Astrocyte of the spinal cord (primary cell): ENCODE data around the gene CASK.
"Not testable (repeated sequence)": the region's sequence is repeated elsewhere in the genome, so short reads cannot be mapped to it uniquely, and the experiment has no call there.

Experiments
- DNase-seq: peaks from one replicate; pipeline ENCODE4 v3.0.0; 2011; ENCODE audit warnings: low read depth, low spot score
- H3K4me3 ChIP-seq: 2 replicates; pipeline ENCODE4 v1.5.1; 2011; ENCODE audit warnings: low read depth, mild to moderate bottlenecking, low read length, moderate library complexity
- in situ Hi-C: cut with HindIII; loops from 2 replicates; pipeline ENCODE4 v1.10.0; 2017; ENCODE audit warnings: low sequenced_read_pairs
- TF ChIP-seq, protein P1 (sequence below): IDR thresholded peaks from 2 replicates; pipeline ENCODE4 v1.5.1; 2012; ENCODE audit warnings: low read depth, mild to moderate bottlenecking, low read length, inconsistent platforms

CASK gene

DNA sequence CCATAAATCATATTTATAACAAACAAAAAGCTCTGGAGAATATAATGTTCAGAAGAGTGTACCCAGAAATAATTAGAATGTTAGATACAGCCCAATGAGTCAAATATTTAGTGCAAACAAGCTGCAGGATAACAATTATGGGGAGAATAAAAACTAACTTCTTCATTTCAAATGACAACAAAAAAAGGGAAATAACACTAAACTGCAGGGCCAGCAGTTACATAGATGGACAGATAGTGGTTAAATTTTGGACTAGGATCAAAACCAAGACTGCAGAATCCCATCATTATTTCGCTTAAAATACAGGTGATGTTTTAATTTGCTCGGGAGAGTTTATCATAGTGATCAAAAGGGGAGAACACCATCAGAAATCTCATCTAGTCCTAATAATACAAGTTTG, 235.2 kb downstream of the CASK start:
- TF ChIP-seq, protein P1, sequence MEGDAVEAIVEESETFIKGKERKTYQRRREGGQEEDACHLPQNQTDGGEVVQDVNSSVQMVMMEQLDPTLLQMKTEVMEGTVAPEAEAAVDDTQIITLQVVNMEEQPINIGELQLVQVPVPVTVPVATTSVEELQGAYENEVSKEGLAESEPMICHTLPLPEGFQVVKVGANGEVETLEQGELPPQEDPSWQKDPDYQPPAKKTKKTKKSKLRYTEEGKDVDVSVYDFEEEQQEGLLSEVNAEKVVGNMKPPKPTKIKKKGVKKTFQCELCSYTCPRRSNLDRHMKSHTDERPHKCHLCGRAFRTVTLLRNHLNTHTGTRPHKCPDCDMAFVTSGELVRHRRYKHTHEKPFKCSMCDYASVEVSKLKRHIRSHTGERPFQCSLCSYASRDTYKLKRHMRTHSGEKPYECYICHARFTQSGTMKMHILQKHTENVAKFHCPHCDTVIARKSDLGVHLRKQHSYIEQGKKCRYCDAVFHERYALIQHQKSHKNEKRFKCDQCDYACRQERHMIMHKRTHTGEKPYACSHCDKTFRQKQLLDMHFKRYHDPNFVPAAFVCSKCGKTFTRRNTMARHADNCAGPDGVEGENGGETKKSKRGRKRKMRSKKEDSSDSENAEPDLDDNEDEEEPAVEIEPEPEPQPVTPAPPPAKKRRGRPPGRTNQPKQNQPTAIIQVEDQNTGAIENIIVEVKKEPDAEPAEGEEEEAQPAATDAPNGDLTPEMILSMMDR: no peak
- DNase-seq: no peak
- in situ Hi-C loops: no loop called here
- no peak overlapping the region for H3K4me3 ChIP-seq

DNA sequence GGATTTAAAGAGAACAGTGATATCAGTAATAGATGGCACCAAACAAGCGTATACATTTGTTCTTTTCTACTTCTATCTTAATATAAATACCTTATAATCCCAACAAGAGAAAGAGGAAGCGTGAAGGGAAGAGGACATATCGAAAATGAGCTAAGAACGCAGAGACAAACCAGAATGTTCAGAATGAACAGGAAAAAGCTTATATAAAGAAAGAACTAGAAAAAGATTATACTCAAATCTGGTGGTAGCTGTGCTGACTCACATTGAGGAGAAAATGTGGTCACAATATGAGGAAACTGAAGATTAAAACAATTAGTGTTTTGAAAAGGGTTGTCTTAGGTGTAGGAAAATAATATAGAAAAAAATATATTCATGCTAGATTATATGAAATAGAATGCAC, 236.6 kb downstream of the CASK start:
- no peak for DNase-seq
- no peak overlapping the region for H3K4me3 ChIP-seq
- TF ChIP-seq, protein P1: no peak
- in situ Hi-C loops: no loop called here

DNA sequence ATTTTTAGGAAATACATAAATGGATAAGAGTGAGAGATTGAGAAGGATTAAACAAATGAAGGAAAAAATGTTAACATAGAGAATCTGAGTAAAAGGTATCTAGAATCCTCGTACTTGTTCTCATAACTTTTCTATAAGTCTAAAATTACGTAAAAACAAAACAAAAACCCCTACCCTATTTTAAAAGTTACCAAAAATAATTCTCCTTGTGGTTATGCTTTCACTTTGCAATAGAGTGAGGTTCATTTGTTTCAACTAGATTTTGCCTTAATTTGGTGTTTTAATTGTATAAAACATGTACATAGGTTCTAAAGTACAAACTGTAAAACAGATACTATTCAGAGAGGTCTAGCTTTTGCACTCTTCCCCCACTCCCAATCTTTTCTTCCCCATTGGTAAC, 238.4 kb downstream of the CASK start:
- TF ChIP-seq, protein P1: no peak
- no peak for DNase-seq
- no peak overlapping the region for H3K4me3 ChIP-seq
- in situ Hi-C loops: no loop called here

DNA sequence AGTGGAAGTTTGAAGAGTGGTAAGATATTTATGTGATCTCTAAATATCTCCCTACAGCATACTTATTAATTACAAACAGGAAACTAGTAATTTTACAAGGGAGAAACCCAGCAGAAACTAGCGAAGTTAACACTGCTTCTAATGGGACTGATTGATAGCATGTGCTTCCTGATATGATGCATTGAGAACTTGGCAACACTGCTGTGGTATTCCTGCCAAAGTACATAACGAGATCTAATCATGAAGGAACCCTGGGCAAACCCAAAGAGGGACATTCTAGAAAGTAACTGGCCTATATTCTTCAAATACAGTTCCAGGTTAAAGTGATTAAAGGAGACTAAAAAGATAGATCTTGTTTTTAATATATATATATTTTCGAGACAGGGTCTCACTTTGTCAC, 239.2 kb downstream of the CASK start:
- no peak for DNase-seq
- TF ChIP-seq, protein P1: no peak
- in situ Hi-C loops: no loop called here
- H3K4me3 ChIP-seq: no peak overlapping the region

DNA sequence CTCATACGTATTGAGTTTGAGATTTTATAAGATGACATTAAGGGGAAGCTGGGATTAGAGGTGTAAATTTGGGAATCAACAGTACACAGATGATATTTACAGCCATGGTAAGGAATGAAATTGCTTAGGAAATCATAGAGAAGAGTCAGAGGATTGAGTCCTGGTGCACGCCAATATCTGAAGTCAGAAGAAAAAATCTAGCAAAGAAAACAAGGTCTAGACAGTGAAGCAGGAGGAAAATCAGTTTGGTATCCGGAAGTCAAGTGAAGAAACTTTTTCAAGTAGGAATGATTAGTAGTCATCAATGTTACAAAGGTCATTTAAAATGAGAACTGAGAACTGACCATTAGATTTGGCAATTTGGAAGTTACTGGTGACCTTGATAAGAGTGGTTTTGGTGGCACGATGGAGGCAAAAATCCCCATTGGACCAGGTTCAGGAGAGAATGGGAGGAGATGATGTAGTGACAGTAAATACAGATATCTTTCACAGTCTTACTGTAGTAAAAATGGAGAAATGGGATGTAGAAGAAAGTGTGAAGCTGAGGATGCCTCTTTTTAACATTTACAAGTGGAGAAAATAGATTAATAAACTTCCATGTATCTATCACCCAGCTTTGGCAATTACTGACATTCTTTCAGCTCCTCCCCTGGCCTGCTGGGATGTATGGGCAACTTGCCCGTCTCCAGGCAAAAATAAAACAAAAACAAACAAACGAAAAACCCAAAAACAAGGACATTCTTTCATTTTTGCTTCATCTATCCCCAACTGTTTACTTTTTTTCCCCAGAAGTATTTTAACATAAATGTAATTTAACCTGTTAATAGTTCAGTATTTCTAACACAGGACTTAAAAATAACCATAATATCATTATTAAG, 245.9 kb downstream of the CASK start:
- no peak overlapping the region for H3K4me3 ChIP-seq
- TF ChIP-seq, protein P1: no peak
- in situ Hi-C loops: no loop called here
- DNase-seq: no peak

DNA sequence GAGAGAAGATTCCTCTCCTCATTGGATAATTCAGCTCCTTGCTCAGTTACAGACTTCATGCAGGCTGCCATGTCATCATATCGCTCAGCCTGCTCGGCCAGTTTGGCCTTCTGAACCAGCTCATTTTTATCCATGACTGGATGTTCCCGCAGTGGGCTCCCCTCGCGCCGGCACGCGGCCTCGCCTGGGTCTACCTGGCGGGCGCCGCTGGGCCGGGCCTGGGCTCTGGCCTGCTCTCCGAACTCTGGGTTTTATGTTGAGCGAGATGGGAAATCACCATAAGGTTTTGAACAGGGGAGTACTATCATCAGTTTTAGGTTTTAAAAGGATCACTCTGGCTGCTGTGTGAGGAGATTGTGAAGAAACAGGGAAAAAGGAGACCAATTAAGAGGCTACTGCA, 247.0 kb downstream of the CASK start:
- H3K4me3 ChIP-seq, DNase-seq, in situ Hi-C loops: not testable (repeated sequence)

DNA sequence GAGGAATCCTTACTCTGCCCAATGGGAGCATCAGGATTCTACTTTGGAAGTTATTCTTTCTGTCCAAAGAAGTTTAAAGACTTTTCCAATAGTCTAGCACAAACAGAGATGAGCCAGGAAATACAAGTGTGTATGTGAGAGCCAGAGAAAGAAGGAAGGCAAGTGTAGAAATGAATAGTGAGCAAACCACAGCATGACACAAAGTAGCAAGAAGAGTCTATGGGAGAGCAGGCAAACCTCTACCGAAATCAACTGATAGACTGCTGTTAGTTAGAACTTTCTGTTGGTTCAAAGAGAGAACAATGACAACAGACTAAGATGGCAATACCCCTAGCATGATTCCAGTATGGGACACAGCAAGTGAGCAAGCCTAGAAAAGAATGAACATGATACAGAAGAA, 250.7 kb downstream of the CASK start:
- in situ Hi-C loops: no loop called here
- DNase-seq: no peak
- TF ChIP-seq, protein P1: no peak
- H3K4me3 ChIP-seq: no peak overlapping the region
